DMS114 treated with DMSO at 0.1 percent for 48 hours (cell line): ENCODE measurements around the gene NPPC.
"Not testable (repeated sequence)": the region's sequence is repeated elsewhere in the genome, so short reads cannot be mapped to it uniquely, and the experiment has no call there.

Source experiments
- DNase-seq: peaks from one replicate; lab custom pipeline; 2025; ENCODE audit not compliant: unreplicated experiment; lab: John Stamatoyannopoulos, UW

Gene NPPC, protein sequence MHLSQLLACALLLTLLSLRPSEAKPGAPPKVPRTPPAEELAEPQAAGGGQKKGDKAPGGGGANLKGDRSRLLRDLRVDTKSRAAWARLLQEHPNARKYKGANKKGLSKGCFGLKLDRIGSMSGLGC

DNA sequence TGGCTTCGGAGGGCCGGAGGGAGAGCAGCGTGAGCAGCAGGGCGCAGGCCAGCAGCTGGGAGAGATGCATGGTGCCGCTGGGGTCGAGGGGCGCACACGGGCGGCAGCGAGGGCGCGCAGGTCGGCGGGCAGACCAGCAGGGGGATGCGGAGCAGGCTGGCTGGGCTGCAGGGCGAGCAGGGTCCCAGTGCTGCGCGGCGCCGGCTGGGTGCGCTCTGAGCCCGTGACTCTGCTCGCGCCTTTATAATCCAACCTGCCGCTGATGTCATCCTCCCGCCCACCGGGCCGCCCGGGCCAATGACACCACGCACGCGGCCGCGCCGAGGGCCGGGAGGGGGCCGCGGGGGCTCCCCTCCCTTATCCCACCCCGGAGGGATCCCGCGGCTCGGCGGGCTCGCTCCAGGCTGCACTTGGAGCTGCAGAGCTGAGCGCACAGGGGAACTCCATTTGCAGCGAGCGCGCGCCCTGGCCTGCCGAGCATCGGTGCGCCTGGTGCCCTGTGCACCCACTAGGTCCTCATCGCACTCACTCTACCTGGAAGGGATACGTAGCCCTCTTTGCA is at the start of gene NPPC:
TSS of gene NPPC (minus strand) at position 217 of the 562 bp plus-strand sequence. CDS start at position 70, 147 bp downstream.
- peak; percentile 50 for DNase-seq

DNA sequence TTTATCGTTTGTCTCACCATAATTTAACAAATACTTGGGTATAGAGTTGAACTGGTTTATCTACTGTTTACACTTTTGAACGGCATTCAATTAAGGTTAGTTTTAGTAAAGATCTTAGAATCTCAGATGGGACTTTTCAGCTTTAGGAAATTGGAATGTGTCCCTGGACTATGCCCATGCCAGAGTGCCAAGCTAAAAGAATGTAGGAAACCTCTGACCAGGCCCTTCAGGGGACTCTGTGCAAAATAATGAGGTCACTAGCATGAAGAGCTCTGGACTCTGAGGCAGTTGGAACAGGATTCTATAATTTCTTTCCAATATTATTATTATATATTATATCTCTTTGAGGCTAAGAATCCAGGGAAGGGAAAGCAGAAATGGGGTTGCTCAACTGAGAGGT is 48.8 kb upstream of the NPPC start:
- DNase-seq = no peak

GRCh38 chr2:231970461-231970860 is 44.3 kb upstream of the NPPC start:
- DNase-seq = no peak

DNA sequence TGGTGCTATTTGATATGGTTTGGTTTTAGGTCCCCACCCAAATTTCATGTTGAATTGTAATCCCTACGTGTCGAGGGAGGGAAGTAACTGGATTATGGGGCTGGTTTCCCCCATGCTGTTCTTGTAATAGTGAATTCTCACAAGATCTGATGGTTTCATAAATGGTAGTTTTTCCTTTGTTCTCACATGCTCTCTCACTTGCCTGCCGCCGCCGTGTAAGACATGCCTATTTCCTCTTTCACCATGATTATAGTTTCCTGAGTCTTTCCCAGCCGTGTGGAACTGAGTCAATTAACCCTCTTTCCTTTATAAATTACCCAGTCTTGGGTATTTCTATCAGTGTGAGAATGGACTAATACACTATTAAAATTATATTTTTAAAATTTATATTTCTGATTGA is 42.6 kb upstream of the NPPC start:
- DNase-seq = no peak

- no peak for DNase-seq
These were observed 40.7 kb upstream of the NPPC start for GRCh38 chr2:231966886-231967285.

GRCh38 chr2:231965102-231965501 is 38.9 kb upstream of the NPPC start:
- DNase-seq = no peak

DNA sequence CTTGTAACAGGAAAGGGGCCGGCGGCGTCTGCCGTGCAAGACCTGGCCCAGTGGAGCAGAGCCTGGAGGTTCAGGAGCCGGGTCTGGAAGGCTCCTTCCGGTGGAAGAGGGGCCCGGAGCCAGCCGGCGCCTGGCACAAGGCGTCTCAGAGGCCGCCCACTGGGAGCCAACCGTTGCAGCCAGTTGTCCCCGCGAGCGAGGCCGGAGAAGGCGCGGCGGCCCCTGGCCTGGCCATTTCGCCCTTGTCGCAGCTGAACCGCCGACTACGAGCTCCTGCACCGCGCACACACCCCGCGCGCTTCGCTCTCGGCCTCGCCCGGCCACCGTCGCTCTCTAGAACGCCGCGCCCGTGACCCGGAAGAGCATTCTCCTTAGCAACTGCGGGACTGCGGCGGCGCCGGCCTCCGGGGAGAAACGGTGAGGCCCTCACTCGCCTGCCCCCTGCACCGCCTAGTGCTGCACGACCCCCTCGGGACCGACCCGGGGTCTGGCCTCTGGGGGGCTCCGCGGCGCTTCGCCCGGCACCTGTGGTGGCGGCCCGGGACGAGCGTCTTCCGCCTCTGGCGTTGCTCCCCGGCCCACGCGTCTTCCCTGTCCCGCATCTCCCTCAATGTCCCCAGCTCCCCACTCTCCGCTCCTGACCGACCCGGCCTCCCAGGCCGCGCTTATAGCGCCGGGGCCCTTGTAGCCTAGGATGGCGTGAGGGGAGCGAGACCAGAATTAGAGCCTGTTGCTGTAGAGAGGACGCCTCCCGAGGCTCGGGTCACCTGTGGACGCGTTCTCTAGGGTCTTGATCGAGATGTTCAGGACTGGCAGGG is 35.4 kb upstream of the NPPC start, which contains the start of gene DIS3L2:
TSS of gene DIS3L2 (plus strand) at position 365 of the 818 bp plus-strand sequence. CDS start 53,215 bp downstream, outside the sequence.
- DNase-seq = peak; percentile 68

DNA sequence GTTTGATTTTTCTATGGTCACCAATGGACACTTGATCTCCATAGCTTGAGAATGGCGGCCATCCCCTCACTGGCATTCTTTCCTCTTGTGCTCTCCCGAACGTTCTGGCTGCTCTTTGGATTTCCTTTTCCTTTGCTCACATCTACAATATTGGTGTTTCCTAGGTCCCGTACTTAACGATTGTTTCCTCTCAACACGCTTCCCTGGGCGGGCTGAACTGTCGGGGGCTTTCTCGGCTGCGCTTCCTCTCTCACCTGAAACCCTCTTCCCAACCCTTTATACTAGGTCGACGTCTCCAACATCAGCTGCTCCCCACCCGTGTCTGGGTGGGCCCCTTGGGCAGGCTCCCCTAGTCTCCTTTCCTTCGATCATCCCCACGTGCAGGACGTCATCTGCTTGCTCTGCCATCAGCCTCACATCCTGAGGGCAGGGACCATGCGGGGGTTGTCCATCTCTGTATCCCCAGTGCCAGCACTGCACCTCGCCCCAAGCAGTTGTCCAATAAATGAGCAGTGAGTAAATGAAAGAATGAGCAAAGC is 34.7 kb upstream of the NPPC start:
- no peak for DNase-seq

GRCh38 chr2:231957913-231958763 is 31.9 kb upstream of the NPPC start:
- DNase-seq = no peak

DNA sequence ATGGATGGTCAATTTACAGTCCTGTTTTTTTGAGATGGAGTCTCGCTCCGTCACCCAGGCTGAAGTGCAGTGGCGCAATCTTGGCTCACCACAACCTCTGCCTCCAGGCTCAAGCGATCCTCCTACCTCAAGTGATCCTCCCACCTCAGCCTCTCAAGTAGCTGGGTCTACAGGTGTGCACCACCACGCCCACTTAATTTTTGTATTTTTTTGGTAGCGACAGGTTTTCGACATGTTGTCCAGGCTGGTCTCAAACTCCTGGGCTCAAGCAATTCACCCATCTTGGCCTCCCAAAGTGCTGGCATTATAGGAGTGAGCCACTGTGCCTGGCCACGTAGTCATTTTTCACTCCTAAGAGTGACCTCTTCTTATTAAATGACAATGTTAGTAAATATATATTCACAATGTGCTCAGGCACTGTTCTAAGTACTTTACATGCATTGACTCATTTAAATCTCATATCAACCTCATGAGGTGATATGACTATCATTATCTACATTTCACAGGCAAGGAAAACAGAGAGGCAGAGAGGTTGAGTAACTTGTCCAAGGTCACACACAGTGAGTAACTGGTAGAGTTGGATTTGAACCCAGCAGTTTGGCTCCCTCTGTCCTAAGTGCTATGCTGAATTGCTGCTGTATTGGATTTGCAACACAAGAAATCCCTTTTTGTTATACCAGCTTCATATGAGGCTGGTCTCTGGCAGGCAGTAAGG is 29.7 kb upstream of the NPPC start:
- DNase-seq = no peak

DNA sequence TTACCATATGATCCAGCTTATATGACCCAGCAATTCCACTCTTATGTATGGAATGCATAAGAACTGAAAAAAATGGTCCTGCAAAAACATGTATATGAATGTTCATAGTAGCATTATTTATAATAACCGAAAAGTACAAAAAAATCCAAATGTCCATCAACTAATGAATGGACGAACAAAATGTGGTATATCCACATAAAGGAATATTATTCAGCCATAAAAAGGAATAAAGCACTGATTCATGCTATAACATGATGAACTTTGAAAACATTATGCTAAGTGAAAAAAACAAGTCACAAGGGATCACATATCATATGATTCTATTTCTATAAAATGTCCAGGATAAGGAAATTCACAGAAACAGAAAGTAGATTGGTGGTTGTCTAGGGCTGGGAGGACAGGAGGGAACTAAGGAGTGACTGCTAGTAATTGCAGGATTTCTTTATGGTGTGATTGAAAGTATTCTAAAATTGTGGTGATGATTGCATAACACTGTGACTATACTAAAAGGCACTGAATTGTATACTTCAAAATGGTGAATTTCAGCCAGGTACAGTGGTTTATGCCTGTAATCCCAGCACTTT is 25.3 kb upstream of the NPPC start:
- DNase-seq = no peak

GRCh38 chr2:231947694-231948093 is 21.5 kb upstream of the NPPC start:
- no peak for DNase-seq

DNA sequence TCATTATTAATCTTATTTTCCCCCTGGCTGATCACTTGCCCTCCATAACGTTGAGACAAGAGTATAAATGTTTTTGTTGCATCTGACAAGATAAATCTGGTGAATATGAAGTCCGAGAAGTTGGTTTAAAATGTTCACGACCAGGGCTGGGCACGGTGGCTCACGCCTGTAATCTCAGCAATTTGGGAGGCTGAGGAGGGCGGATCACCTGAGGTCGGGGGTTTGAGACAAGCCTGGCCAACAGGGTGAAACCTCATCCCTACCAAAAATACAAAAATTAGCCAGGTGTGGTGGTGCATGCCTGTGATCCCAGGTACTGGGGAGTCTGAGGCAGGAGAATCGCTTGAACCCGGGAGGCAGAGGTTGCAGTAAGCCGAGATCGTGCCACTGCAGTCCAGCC is 20.9 kb upstream of the NPPC start:
- DNase-seq = not testable (repeated sequence)

DNA sequence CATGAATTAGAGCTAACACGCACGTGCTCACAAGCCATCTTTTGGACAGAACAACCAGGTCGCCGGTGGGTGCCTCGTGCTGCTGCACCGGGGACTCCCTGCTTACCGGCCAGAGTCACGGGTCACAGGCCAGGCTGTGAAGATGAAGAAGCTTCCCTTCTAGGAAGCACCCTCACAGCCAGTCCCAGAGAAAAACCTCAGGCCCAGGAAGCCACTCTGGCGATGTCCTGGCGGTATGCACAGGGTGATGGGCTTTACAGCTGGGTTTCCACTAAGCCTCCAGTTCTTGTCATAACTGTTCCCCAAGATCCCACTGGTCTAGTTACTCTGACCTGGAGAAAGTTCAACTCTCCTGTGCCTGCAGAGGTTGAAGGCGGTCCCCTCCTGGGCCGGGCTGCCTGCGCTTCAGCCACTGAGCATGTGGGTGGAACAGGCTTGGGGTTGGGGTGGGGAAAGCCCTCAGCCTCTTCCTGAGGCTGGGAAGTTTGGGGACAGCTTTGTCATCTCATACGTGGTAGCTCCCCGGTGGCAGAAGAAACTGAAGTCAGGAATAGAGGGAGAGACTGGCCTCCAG is 20.1 kb upstream of the NPPC start:
- no peak for DNase-seq

DNA sequence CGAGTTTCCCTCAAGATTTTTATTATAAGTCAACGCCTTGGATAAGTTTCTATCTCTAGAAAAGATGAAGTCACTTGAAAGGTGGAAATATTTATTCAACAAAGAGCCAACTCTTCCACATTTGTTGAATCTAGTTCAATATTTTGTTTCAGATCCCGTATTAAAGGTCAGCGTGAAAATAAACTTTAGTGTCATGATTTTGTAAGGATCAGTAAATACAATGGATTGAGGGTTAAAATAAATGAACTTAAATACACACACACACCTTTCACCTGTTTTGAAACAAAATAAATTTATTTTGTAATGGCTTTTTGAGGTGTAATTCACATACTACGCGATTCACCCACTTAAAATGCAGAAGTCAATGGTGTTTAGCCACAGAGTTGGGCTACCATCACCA is 16.0 kb upstream of the NPPC start:
- DNase-seq = no peak

GRCh38 chr2:231941673-231942072 is 15.5 kb upstream of the NPPC start:
- DNase-seq = no peak

DNA sequence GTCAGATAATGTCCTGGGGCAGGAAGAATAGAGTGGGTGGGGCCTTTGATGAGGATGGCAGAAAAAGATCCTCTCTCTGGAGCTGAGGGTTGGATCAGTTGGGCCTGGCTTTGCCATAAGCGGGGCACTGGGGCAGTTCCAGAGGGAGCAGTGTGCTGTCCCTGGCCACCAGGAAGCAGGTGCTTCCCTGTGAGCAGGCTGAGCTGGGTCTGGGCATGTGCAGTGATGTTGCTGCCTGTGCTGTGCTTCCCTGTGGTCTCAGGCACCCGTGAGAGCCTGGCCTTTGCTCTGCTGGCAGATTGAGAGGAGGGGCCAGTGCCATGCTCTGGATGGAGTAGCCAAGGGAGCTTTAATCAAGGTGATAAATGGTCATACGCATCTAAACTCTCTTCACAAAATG is 14.6 kb upstream of the NPPC start:
- no peak for DNase-seq

DNA sequence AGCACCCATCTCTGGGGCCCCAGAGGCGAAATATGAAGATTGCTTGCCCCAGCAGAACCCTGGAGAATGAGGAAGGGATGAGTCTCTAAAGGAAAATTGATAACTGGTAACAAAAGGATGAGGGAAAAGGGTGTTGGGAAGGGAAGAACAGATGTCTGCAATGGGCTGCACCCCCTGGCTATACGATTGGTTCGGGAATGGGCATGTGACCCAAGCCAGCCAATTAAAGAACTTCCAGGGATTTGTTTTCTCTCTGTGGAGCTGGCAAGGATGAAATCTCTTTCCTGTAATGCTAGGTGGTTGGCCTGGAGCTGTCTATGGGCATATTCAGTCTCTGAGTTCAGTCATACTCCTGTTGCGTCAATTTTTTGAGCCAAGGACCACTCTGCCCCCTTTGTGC is 12.8 kb upstream of the NPPC start:
- no peak for DNase-seq

GRCh38 chr2:231937057-231937456 is 10.9 kb upstream of the NPPC start:
- DNase-seq = no peak

GRCh38 chr2:231936491-231936890 is 10.3 kb upstream of the NPPC start:
- no peak for DNase-seq
